AG09319 (cell line): ENCODE data around the gene VEPH1.

Experiments used
- DNase-seq: peaks from one replicate; pipeline ENCODE4 v3.0.0-alpha.2; 2010; ENCODE audit warnings: low read depth; ENCODE audit errors: extremely low read depth
- CTCF ChIP-seq: IDR thresholded peaks from 2 replicates; pipeline ENCODE4 v1.5.1; 2011; ENCODE audit warnings: low read depth, mild to moderate bottlenecking, inconsistent platforms, low read length, moderate library complexity

Gene VEPH1

GRCh38 chr3:157280354-157280753, 222.9 kb downstream of the VEPH1 start:
- no peak for TF ChIP-seq CTCF
- DNase-seq = no peak

DNA sequence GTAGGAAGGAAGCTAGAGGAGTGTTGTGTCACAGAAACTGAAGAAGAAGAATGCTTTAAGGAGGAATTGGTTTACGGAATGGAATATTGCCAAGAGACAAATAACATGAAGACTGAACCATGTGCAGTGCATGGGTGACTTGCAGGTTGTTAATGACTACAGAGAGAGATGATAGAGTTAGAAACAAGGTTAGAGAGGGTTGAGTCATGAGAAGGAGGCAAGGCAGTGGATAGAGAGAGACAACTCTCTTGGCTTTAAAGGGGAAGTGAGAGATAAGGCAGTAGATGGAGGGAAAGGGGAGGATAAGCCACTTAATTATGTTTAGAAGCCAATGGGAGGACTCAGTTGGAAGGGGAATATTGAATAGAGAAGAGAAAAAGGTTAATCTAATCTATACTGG, 224.0 kb downstream of the VEPH1 start:
- DNase-seq = no peak
- TF ChIP-seq CTCF = no peak

DNA sequence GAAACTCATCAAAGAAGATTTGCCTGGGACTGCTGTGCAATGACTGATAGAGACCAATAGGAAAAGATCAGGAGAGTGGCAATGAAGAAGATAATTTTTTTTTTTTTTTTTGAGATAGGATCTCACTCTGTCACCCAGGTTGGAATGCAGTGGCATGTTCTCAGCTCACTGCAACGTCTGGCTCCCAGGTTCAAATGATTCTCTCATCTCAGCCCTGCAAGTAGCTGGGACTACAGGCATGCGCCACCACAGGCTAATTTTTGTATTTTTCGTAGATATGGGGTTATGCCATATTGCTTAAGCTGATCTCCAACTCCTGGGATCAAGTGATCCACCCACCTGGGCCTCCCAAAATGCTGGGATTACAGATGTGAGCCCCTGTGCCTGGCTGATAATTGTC, 226.4 kb downstream of the VEPH1 start:
- TF ChIP-seq CTCF = no peak
- DNase-seq = no peak

DNA sequence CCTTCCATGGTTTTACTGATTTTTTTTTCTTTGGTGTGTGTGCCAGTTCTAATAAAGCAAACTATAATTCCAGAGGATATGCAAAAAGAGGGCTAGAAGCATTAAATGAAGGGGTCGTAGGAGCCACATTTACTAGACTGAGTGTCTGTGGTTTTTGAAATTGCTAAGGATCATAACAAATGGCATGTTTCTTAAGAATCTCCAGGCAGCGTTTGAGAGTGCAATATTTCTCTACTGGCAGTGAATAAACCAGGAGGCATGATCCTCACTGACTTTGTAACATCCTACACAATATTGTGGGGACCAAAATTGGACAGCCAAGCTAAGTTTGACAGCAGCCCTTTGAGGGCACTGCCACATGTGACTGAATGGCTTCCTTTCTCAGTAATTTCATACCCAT, 227.4 kb downstream of the VEPH1 start:
- DNase-seq = no peak
- TF ChIP-seq CTCF = no peak

GRCh38 chr3:157274644-157275137, 228.5 kb downstream of the VEPH1 start:
- no peak for DNase-seq
- TF ChIP-seq CTCF = no peak

DNA sequence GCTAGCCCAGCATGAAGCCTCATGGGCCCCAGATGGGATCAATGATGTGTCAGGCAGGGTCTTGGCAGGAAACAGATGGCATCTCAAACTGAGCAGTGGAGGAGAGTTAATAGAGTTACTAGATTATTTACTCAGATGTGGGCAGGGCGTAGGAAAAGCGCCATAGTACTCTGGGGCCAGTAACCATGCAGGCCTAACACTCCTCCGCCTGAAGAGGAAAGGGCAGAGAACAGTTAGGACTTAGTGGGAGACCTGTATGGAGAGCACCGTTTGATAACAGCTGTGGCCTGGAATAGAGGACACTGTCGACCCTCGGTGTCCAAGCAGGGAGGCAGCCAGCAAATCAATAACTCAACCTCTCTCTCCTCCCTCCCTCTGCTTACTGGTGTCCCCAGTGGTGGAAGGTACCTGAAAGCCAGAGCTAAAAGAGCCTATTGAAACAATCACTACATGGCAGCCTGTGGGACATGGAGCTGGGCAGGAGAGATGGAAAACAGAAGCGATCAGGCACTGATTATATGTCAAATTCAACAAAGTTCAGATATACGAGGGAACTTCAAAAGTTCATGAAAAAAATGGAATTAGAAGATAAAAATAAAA, 231.8 kb downstream of the VEPH1 start:
- TF ChIP-seq CTCF = no peak
- DNase-seq = no peak

- no peak for TF ChIP-seq CTCF
- no peak for DNase-seq
These were observed 235.2 kb downstream of the VEPH1 start for GRCh38 chr3:157268026-157268425.
